HG02588 (cell line): ENCODE data around the gene GALNT10.

ENCODE experiments used
- ATAC-seq: cut with Tn5 transposase; IDR thresholded peaks from one replicate; pipeline ENCODE4 v1.9.1; 2021; ENCODE audit warnings: mild to moderate bottlenecking, moderate library complexity; ENCODE audit not compliant: unreplicated experiment

Gene GALNT10

GRCh38 chr5:154230526-154230925, 40.0 kb downstream of the GALNT10 start:
- no peak for ATAC-seq

GRCh38 chr5:154234551-154234950, 44.0 kb downstream of the GALNT10 start:
- ATAC-seq = no peak

GRCh38 chr5:154236011-154236410, 45.5 kb downstream of the GALNT10 start:
- ATAC-seq = no peak

GRCh38 chr5:154236536-154237375, 46.2 kb downstream of the GALNT10 start:
- ATAC-seq = no peak

- no peak for ATAC-seq
Measured at GRCh38 chr5:154237376-154237743, 46.8 kb downstream of the GALNT10 start.

GRCh38 chr5:154237946-154238345, 47.4 kb downstream of the GALNT10 start:
- no peak for ATAC-seq

GRCh38 chr5:154238776-154239481, 48.4 kb downstream of the GALNT10 start:
- ATAC-seq = peak; percentile 48

GRCh38 chr5:154240595-154240994, 50.1 kb downstream of the GALNT10 start:
- ATAC-seq = no peak

- no peak for ATAC-seq
Measured at GRCh38 chr5:154241021-154241420, 50.5 kb downstream of the GALNT10 start.

- ATAC-seq = peak; percentile 8
Measured at GRCh38 chr5:154242442-154242841, 51.9 kb downstream of the GALNT10 start.

GRCh38 chr5:154242964-154243376, 52.4 kb downstream of the GALNT10 start:
- ATAC-seq = peak; percentile 73

GRCh38 chr5:154243736-154244135, 53.2 kb downstream of the GALNT10 start:
- ATAC-seq = no peak

- no peak for ATAC-seq
Measured at GRCh38 chr5:154244476-154244875, 53.9 kb downstream of the GALNT10 start.

- ATAC-seq = no peak
Measured at GRCh38 chr5:154248691-154249090, 58.2 kb downstream of the GALNT10 start.

- ATAC-seq = no peak
Measured at GRCh38 chr5:154249826-154250225, 59.3 kb downstream of the GALNT10 start.

- ATAC-seq = no peak
Measured at GRCh38 chr5:154251529-154251928, 61.0 kb downstream of the GALNT10 start.

GRCh38 chr5:154253807-154254206, 63.3 kb downstream of the GALNT10 start:
- ATAC-seq = no peak

- no peak for ATAC-seq
Measured at GRCh38 chr5:154254896-154255295, 64.4 kb downstream of the GALNT10 start.

- ATAC-seq = no peak
Measured at GRCh38 chr5:154257046-154257445, 66.5 kb downstream of the GALNT10 start.

GRCh38 chr5:154258531-154259217, 68.1 kb downstream of the GALNT10 start:
- ATAC-seq = no peak

- ATAC-seq = no peak
Measured at GRCh38 chr5:154260224-154260927, 69.8 kb downstream of the GALNT10 start.
